Superior temporal gyrus (tissue), 1 donor: ENCODE data around the gene LAMC3.
"Not testable (repeated sequence)": the region's sequence is repeated elsewhere in the genome, so short reads cannot be mapped to it uniquely, and the experiment has no call there.

Source experiments
- DNase-seq: peaks from one replicate; pipeline ENCODE4 v3.0.0-alpha.2; 2016; ENCODE audit errors: extremely low spot score

The LAMC3 gene

GRCh38 chr9:130991778-130992681 lies 16.9 kb upstream of the LAMC3 start:
- DNase-seq, result no peak

GRCh38 chr9:130992682-130993032 lies 16.3 kb upstream of the LAMC3 start:
- no peak for DNase-seq

GRCh38 chr9:130993303-130994030 lies 15.5 kb upstream of the LAMC3 start:
- no peak for DNase-seq

- DNase-seq, result no peak
Measured at GRCh38 chr9:130994135-130995085, 14.6 kb upstream of the LAMC3 start.

- DNase-seq, result no peak
Measured at GRCh38 chr9:130995086-130996011, 13.6 kb upstream of the LAMC3 start.

GRCh38 chr9:130996205-130996604 lies 12.8 kb upstream of the LAMC3 start:
- DNase-seq, result no peak

GRCh38 chr9:130996676-130997394 lies 12.1 kb upstream of the LAMC3 start:
- DNase-seq, result no peak

- DNase-seq, result no peak
Measured at GRCh38 chr9:130997395-130997684, 11.6 kb upstream of the LAMC3 start.

GRCh38 chr9:130997925-130998596 lies 10.9 kb upstream of the LAMC3 start:
- DNase-seq, result peak; percentile 79

- DNase-seq, result no peak
Measured at GRCh38 chr9:130998597-130999244, 10.3 kb upstream of the LAMC3 start.

GRCh38 chr9:130999245-130999623 lies 9.7 kb upstream of the LAMC3 start:
- no peak for DNase-seq

GRCh38 chr9:131000526-131000925 lies 8.4 kb upstream of the LAMC3 start:
- not testable (repeated sequence) for DNase-seq

GRCh38 chr9:131001021-131001420 lies 8.0 kb upstream of the LAMC3 start:
- DNase-seq, result no peak

- DNase-seq, result no peak
Measured at GRCh38 chr9:131001990-131002389, 7.0 kb upstream of the LAMC3 start.

- no peak for DNase-seq
Measured at GRCh38 chr9:131006601-131007000, 2.4 kb upstream of the LAMC3 start.

GRCh38 chr9:131008086-131008485 lies 888 bp upstream of the LAMC3 start:
- no peak for DNase-seq

GRCh38 chr9:131008563-131008908 lies 438 bp upstream of the LAMC3 start:
- no peak for DNase-seq

GRCh38 chr9:131010482-131011273 lies 1.7 kb downstream of the LAMC3 start:
- no peak for DNase-seq
